DND-41 (cell line): ENCODE results near the gene EIF1.
"Not testable (repeated sequence)": the region's sequence is repeated elsewhere in the genome, so short reads cannot be mapped to it uniquely, and the experiment has no call there.

Source experiments
- ATAC-seq: fragments of 200-7000 bp; cut with Tn5 transposase; 3 replicates; pipeline ENCODE4 v1.9.1; 2021; ENCODE audit warnings: low read depth; ENCODE audit not compliant: insufficient read depth
- DNase-seq: peaks from one replicate; pipeline ENCODE4 v3.0.0-alpha.2; 2020
- H2AFZ ChIP-seq: 2 replicates; pipeline ENCODE4 v1.6.0; 2012; ENCODE audit warnings: low read depth, low read length
- H3K27ac ChIP-seq: 2 replicates; pipeline ENCODE4 v1.5.1; 2012; ENCODE audit warnings: low read length, inconsistent platforms
- H3K27me3 ChIP-seq: fragments of 200-600 bp; sonication (generic); 2 replicates; pipeline ENCODE4 v1.6.0; 2012; ENCODE audit warnings: low read length, mild to moderate bottlenecking, inconsistent platforms; ENCODE audit not compliant: insufficient read depth, poor library complexity
- H3K36me3 ChIP-seq: 2 replicates; pipeline ENCODE4 v1.5.1; 2012; ENCODE audit warnings: low read length, inconsistent platforms; ENCODE audit not compliant: insufficient read depth
- H3K4me1 ChIP-seq: 2 replicates; pipeline ENCODE4 v1.5.1; 2012; ENCODE audit warnings: mild to moderate bottlenecking, low read length; ENCODE audit not compliant: insufficient read depth
- H3K4me2 ChIP-seq: 2 replicates; pipeline ENCODE4 v1.6.0; 2012; ENCODE audit warnings: mild to moderate bottlenecking, moderate library complexity, low read length, inconsistent platforms; ENCODE audit not compliant: insufficient read depth
- H3K4me3 ChIP-seq, 2 experiments: fragments of 200-600 bp in 1 of 2; shearing (Covaris generic) in 1 of 2; 2 replicates each; pipeline ENCODE4 v1.5.1; 2012 to 2016; ENCODE audit warnings: inconsistent platforms in 2 of 2, low read length in 2 of 2, mild to moderate bottlenecking in 2 of 2, low read depth in 1 of 2, moderate library complexity in 1 of 2
- H3K79me2 ChIP-seq: 2 replicates; pipeline ENCODE4 v1.6.0; 2012; ENCODE audit warnings: low read length, inconsistent platforms; ENCODE audit not compliant: insufficient read depth
- H3K9ac ChIP-seq: 2 replicates; pipeline ENCODE4 v1.6.0; 2012; ENCODE audit warnings: low read depth, mild to moderate bottlenecking, inconsistent platforms, low read length, moderate library complexity
- H3K9me3 ChIP-seq: 2 replicates; pipeline ENCODE4 v1.5.1; 2012; ENCODE audit warnings: low read length, moderate library complexity, mild to moderate bottlenecking, inconsistent platforms; ENCODE audit not compliant: insufficient read depth, severe bottlenecking
- H4K20me1 ChIP-seq: 2 replicates; pipeline ENCODE4 v1.6.0; 2012; ENCODE audit warnings: low read length; ENCODE audit not compliant: insufficient read depth
- EZH2 ChIP-seq: IDR thresholded peaks from 3 replicates; pipeline ENCODE4 v1.6.1; 2012; ENCODE audit warnings: borderline replicate concordance, low read depth, mild to moderate bottlenecking, moderate library complexity, low read length, inconsistent platforms; ENCODE audit not compliant: severe bottlenecking
- TF ChIP-seq, protein P1 (sequence below): IDR thresholded peaks from 2 replicates; pipeline ENCODE4 v1.5.1; 2012; ENCODE audit warnings: borderline replicate concordance, low read length, moderate library complexity, mild to moderate bottlenecking; ENCODE audit not compliant: poor library complexity, severe bottlenecking; ENCODE audit errors: extremely low read depth

The EIF1 gene

DNA sequence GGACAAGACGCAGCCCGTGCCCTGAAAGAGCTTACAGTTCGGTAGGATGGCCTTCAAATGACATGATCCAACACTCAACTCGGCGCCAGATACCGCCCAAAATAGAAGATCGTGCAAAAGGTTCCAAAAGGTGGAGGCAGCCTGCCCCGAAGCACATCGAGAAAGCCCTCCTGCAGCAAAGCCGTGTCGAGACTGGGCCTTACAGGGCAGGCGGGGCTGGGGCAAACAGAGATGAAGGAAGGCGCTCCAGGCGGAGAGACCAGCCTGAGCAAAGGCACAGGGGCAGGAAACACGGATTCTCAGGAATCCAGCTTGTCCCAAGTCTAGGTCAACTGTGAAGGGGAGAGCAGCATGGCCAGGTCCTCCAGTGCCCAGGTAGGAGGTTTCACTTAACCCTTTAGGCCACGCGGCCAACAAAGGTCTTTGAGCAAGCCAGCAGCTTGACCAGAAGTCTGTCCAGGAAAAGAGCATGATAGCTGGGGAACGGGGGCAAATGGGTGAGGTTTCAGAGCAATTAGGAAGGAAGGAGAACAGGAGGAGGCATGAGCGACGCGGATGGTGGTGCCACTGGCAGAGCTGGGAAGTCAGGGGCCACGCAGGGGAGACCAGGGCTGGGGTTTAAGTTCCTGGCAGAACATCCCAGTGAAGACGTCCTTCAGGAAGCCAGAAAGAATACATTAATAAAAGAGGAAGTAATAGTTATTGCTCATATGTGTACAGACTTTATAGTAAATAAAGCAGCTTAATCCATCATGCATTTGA lies 21.2 kb upstream of the EIF1 start:
- TF ChIP-seq EZH2, result no peak
- TF ChIP-seq, protein P1, sequence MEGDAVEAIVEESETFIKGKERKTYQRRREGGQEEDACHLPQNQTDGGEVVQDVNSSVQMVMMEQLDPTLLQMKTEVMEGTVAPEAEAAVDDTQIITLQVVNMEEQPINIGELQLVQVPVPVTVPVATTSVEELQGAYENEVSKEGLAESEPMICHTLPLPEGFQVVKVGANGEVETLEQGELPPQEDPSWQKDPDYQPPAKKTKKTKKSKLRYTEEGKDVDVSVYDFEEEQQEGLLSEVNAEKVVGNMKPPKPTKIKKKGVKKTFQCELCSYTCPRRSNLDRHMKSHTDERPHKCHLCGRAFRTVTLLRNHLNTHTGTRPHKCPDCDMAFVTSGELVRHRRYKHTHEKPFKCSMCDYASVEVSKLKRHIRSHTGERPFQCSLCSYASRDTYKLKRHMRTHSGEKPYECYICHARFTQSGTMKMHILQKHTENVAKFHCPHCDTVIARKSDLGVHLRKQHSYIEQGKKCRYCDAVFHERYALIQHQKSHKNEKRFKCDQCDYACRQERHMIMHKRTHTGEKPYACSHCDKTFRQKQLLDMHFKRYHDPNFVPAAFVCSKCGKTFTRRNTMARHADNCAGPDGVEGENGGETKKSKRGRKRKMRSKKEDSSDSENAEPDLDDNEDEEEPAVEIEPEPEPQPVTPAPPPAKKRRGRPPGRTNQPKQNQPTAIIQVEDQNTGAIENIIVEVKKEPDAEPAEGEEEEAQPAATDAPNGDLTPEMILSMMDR, result no peak
- Histone ChIP-seq H3K4me3 (peak overlapping the region in 1 of 2 experiments; percentile 55; a peak in 2 of 4 replicates), H4K20me1 (no peaks in the 10 kb centered on the region), H3K36me3 (no peaks in the 10 kb centered on the region), H3K4me2 (peak overlapping the region; percentile 83), H2AFZ (peak overlapping the region; percentile 93), H3K4me1 (peaks cover 26% of the 10 kb centered on the region), H3K27ac (no peak overlapping the region), H3K79me2 (no peaks in the 10 kb centered on the region), H3K27me3 (peaks cover 5% of the 10 kb centered on the region), H3K9me3 (no peaks in the 10 kb centered on the region), H3K9ac (peak overlapping the region; percentile 54; the same call in 1 of the 2 replicates)
- ATAC-seq (no peak), DNase-seq (no peak)

DNA sequence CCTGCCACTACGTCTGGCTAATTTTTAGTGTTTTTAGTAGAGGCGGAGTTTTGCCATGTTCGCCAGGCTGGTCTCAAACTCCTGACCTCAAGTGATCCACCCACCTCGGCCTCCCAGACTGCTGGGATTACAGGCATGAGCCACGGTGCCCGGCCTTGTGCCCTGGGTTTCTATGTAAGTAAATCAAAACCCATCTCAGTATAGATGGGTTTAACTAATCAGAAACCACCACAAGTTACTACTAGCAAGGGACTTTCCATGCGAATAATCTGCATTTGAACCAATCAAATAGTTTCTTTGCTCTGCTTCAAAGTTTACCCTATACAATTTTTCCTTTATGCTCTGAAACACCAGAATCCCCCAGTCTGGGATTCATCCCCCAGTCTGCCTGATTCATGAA lies 16.5 kb upstream of the EIF1 start:
- Histone ChIP-seq H3K36me3 (no peaks in the 10 kb centered on the region), H3K27ac (no peak overlapping the region), H2AFZ (no peak overlapping the region), H3K27me3 (no peaks in the 10 kb centered on the region), H3K4me3 (no peak overlapping the region), H4K20me1 (no peaks in the 10 kb centered on the region), H3K4me1 (peaks cover 9% of the 10 kb centered on the region), H3K9me3 (no peaks in the 10 kb centered on the region), H3K9ac (no peak overlapping the region), H3K4me2 (no peak overlapping the region), H3K79me2 (no peaks in the 10 kb centered on the region)
- TF ChIP-seq EZH2, result no peak
- TF ChIP-seq, protein P1, result no peak
- DNase-seq, result no peak
- no peak for ATAC-seq

DNA sequence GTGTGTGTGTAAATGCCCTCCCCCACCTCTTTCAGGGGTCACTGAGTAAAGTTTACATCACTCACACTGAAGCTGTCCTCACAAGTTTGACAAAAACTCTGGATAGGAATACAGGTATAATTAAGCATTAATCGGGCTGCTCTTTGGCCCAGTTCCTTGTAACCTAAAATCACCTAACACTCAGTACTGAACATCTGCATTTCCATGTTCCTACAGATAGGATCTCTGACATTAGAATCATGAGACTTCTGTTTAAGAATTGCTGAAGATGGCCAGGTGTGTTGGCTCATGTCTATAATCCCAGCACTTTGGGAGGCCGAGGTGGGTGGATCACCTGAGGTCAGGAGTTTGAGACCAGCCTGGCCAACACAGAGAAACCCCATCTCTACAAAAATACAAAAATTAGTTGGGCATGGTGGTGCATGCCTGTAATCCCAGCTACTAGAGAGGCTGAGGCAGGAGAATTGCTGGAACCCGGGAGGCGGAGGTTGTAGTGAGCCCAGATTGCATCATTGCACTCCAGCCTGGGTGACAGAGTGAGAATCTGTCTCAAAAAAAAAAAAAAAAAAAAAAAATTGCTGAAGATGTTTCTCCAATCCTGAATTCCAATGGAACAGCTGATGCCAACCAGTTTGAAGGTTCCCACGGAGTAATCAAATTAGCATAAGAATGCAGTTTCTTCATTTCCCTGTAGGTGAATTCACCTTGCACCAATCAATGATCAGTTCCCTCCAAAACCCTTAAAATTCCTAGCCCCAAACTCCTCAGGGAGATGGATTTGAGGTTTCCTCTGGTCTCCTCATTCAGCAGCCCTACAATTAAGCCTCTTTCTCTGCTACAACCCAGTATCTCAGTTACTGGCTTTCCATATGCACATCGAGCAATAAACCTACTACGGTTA lies 13.3 kb upstream of the EIF1 start:
- ATAC-seq, H3K9ac ChIP-seq, H4K20me1 ChIP-seq, H2AFZ ChIP-seq, H3K4me2 ChIP-seq, H3K4me3 ChIP-seq, H3K79me2 ChIP-seq, DNase-seq, H3K36me3 ChIP-seq, H3K27me3 ChIP-seq, H3K9me3 ChIP-seq, H3K27ac ChIP-seq: not testable (repeated sequence)
- H3K4me1 ChIP-seq, result peaks cover 25% of the 10 kb centered on the region

DNA sequence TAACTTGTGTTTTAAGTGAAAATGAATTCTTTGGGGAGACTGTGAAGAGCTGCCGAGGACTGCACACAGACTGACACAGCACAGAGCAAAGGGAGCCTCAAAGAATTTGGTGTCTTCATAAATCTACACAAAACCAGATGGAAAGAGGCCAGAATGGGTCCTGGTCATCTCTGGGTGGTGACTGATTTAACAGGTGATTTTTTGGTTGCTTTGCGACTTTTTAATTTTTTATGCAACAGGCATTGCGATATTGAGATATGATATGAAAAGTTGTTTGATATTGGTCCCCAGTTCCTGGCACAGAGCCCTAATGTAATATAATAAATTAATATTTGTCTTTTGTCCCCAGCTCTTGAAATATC lies 12.6 kb upstream of the EIF1 start:
- H3K4me1 ChIP-seq, result peaks cover 27% of the 10 kb centered on the region
- H4K20me1 ChIP-seq, result no peaks in the 10 kb centered on the region
- ATAC-seq, result no peak
- H3K9me3 ChIP-seq, result no peaks in the 10 kb centered on the region
- H3K9ac ChIP-seq, result no peak overlapping the region
- H3K27me3 ChIP-seq, result no peaks in the 10 kb centered on the region
- H3K27ac ChIP-seq, result no peak overlapping the region
- H3K4me2 ChIP-seq, result no peak overlapping the region
- DNase-seq, result no peak
- H3K36me3 ChIP-seq, result no peaks in the 10 kb centered on the region
- TF ChIP-seq EZH2, result no peak
- TF ChIP-seq, protein P1, result no peak
- H3K4me3 ChIP-seq, result no peak overlapping the region
- no peak overlapping the region for H2AFZ ChIP-seq
- no peaks in the 10 kb centered on the region for H3K79me2 ChIP-seq
